Activated naive CD4-positive, alpha-beta T cell treated with anti-CD3 and anti-CD28 coated beads, Interleukin-2, amount 10 ng/mL, durations not matched to agents 7 days and 5 days (primary cell): Measurements from ENCODE around the gene PTPRR.
"Not testable (repeated sequence)": the region's sequence is repeated elsewhere in the genome, so short reads cannot be mapped to it uniquely, and the experiment has no call there.

Experiments
- CTCF ChIA-PET: fragments of 350-600 bp; sonication (Branson Sonifier 250); formaldehyde crosslinking; loops from one replicate; lab custom pipeline; 2021; ENCODE audit warnings: antibody characterized with exemption; lab: Charles Lee
- DNase-seq: peaks from one replicate; pipeline ENCODE4 v3.0.0-alpha.2; 2020
- H3K27ac Mint-ChIP-seq: one replicate; pipeline ENCODE4 v1.8.0; 2021; ENCODE audit warnings: mild to moderate bottlenecking, moderate library complexity, mixed read lengths
- H3K27me3 Mint-ChIP-seq: one replicate; pipeline ENCODE4 v1.8.0; 2021; ENCODE audit warnings: mild to moderate bottlenecking, mixed read lengths
- H3K36me3 Mint-ChIP-seq: one replicate; pipeline ENCODE4 v1.8.0; 2021; ENCODE audit warnings: mixed read lengths
- H3K4me1 Mint-ChIP-seq: one replicate; pipeline ENCODE4 v1.8.0; 2021; ENCODE audit warnings: mixed read lengths
- H3K4me3 Mint-ChIP-seq: one replicate; pipeline ENCODE4 v1.8.0; 2021; ENCODE audit warnings: mild to moderate bottlenecking, moderate library complexity, mixed read lengths
- H3K9me3 Mint-ChIP-seq: one replicate; pipeline ENCODE4 v1.8.0; 2021; ENCODE audit warnings: mixed read lengths

PTPRR gene

GRCh38 chr12:70815056-70815455 is 105.5 kb downstream of the PTPRR start:
- CTCF ChIA-PET, result no interaction called here
- H3K4me3 Mint-ChIP-seq, result no peak overlapping the region
- H3K9me3 Mint-ChIP-seq, result no peaks in the 10 kb centered on the region
- H3K36me3 Mint-ChIP-seq, result no peaks in the 10 kb centered on the region
- no peaks in the 10 kb centered on the region for H3K4me1 Mint-ChIP-seq
- H3K27me3 Mint-ChIP-seq, result no peaks in the 10 kb centered on the region
- DNase-seq, result no peak
- H3K27ac Mint-ChIP-seq, result no peak overlapping the region

- Mint-ChIP-seq H3K4me3 (no peak overlapping the region), H3K4me1 (no peaks in the 10 kb centered on the region), H3K27ac (no peak overlapping the region), H3K36me3 (no peaks in the 10 kb centered on the region), H3K27me3 (no peaks in the 10 kb centered on the region), H3K9me3 (no peaks in the 10 kb centered on the region)
- DNase-seq, result no peak
- CTCF ChIA-PET, result no interaction called here
Observed at GRCh38 chr12:70813559-70813958, 107.0 kb downstream of the PTPRR start.

GRCh38 chr12:70812136-70812535 is 108.4 kb downstream of the PTPRR start:
- no peaks in the 10 kb centered on the region for H3K27me3 Mint-ChIP-seq
- H3K4me1 Mint-ChIP-seq, result no peaks in the 10 kb centered on the region
- H3K36me3 Mint-ChIP-seq, result no peaks in the 10 kb centered on the region
- CTCF ChIA-PET, result no interaction called here
- no peak overlapping the region for H3K27ac Mint-ChIP-seq
- no peak for DNase-seq
- no peaks in the 10 kb centered on the region for H3K9me3 Mint-ChIP-seq
- H3K4me3 Mint-ChIP-seq, result no peak overlapping the region

GRCh38 chr12:70809887-70810286 is 110.7 kb downstream of the PTPRR start:
- H3K4me1 Mint-ChIP-seq, result no peaks in the 10 kb centered on the region
- no peak for DNase-seq
- no peak overlapping the region for H3K4me3 Mint-ChIP-seq
- no peaks in the 10 kb centered on the region for H3K27me3 Mint-ChIP-seq
- no peaks in the 10 kb centered on the region for H3K9me3 Mint-ChIP-seq
- no peaks in the 10 kb centered on the region for H3K36me3 Mint-ChIP-seq
- no peak overlapping the region for H3K27ac Mint-ChIP-seq
- CTCF ChIA-PET, result no interaction called here

- H3K27me3 Mint-ChIP-seq, DNase-seq, H3K36me3 Mint-ChIP-seq, H3K4me1 Mint-ChIP-seq, H3K27ac Mint-ChIP-seq, H3K4me3 Mint-ChIP-seq, CTCF ChIA-PET, H3K9me3 Mint-ChIP-seq: not testable (repeated sequence)
Observed at GRCh38 chr12:70807993-70808392, 112.5 kb downstream of the PTPRR start.

GRCh38 chr12:70806827-70807226 is 113.7 kb downstream of the PTPRR start:
- CTCF ChIA-PET, result no interaction called here
- H3K4me3 Mint-ChIP-seq, result no peak overlapping the region
- H3K9me3 Mint-ChIP-seq, result no peaks in the 10 kb centered on the region
- H3K36me3 Mint-ChIP-seq, result no peaks in the 10 kb centered on the region
- H3K4me1 Mint-ChIP-seq, result no peaks in the 10 kb centered on the region
- H3K27ac Mint-ChIP-seq, result no peak overlapping the region
- no peaks in the 10 kb centered on the region for H3K27me3 Mint-ChIP-seq
- DNase-seq, result no peak

GRCh38 chr12:70806043-70806442 is 114.5 kb downstream of the PTPRR start:
- no peaks in the 10 kb centered on the region for H3K4me1 Mint-ChIP-seq
- CTCF ChIA-PET, result no interaction called here
- H3K36me3 Mint-ChIP-seq, result no peaks in the 10 kb centered on the region
- no peak overlapping the region for H3K27ac Mint-ChIP-seq
- no peaks in the 10 kb centered on the region for H3K9me3 Mint-ChIP-seq
- no peak overlapping the region for H3K4me3 Mint-ChIP-seq
- H3K27me3 Mint-ChIP-seq, result no peaks in the 10 kb centered on the region
- DNase-seq, result no peak

- H3K4me3 Mint-ChIP-seq, result no peak overlapping the region
- H3K27me3 Mint-ChIP-seq, result no peaks in the 10 kb centered on the region
- H3K9me3 Mint-ChIP-seq, result no peaks in the 10 kb centered on the region
- CTCF ChIA-PET, result no interaction called here
- no peak overlapping the region for H3K27ac Mint-ChIP-seq
- DNase-seq, result no peak
- no peaks in the 10 kb centered on the region for H3K4me1 Mint-ChIP-seq
- H3K36me3 Mint-ChIP-seq, result no peaks in the 10 kb centered on the region
Observed at GRCh38 chr12:70798016-70798783, 122.3 kb downstream of the PTPRR start.

- Mint-ChIP-seq H3K27me3 (no peaks in the 10 kb centered on the region), H3K9me3 (no peaks in the 10 kb centered on the region), H3K36me3 (no peaks in the 10 kb centered on the region), H3K4me3 (no peak overlapping the region), H3K27ac (no peak overlapping the region), H3K4me1 (no peaks in the 10 kb centered on the region)
- CTCF ChIA-PET, result no interaction called here
- DNase-seq, result no peak
Observed at GRCh38 chr12:70796989-70797388, 123.5 kb downstream of the PTPRR start.

GRCh38 chr12:70795608-70796007 is 124.9 kb downstream of the PTPRR start:
- H3K27ac Mint-ChIP-seq, result no peak overlapping the region
- CTCF ChIA-PET, result no interaction called here
- no peak overlapping the region for H3K4me3 Mint-ChIP-seq
- no peak for DNase-seq
- H3K36me3 Mint-ChIP-seq, result no peaks in the 10 kb centered on the region
- H3K4me1 Mint-ChIP-seq, result no peaks in the 10 kb centered on the region
- H3K27me3 Mint-ChIP-seq, result no peaks in the 10 kb centered on the region
- H3K9me3 Mint-ChIP-seq, result no peaks in the 10 kb centered on the region

GRCh38 chr12:70794131-70794530 is 126.4 kb downstream of the PTPRR start:
- no peaks in the 10 kb centered on the region for H3K36me3 Mint-ChIP-seq
- H3K27me3 Mint-ChIP-seq, result no peaks in the 10 kb centered on the region
- CTCF ChIA-PET, result no interaction called here
- H3K4me3 Mint-ChIP-seq, result no peak overlapping the region
- H3K9me3 Mint-ChIP-seq, result no peaks in the 10 kb centered on the region
- DNase-seq, result no peak
- no peak overlapping the region for H3K27ac Mint-ChIP-seq
- H3K4me1 Mint-ChIP-seq, result no peaks in the 10 kb centered on the region

- Mint-ChIP-seq H3K9me3 (no peaks in the 10 kb centered on the region), H3K4me3 (no peak overlapping the region), H3K27me3 (no peaks in the 10 kb centered on the region), H3K27ac (no peak overlapping the region), H3K4me1 (no peaks in the 10 kb centered on the region), H3K36me3 (no peaks in the 10 kb centered on the region)
- DNase-seq, result no peak
- CTCF ChIA-PET, result no interaction called here
Observed at GRCh38 chr12:70788774-70789173, 131.8 kb downstream of the PTPRR start.

GRCh38 chr12:70787612-70788011 is 132.9 kb downstream of the PTPRR start:
- H3K27ac Mint-ChIP-seq, result no peak overlapping the region
- no peak for DNase-seq
- no peaks in the 10 kb centered on the region for H3K9me3 Mint-ChIP-seq
- H3K4me1 Mint-ChIP-seq, result no peaks in the 10 kb centered on the region
- H3K36me3 Mint-ChIP-seq, result no peaks in the 10 kb centered on the region
- H3K27me3 Mint-ChIP-seq, result no peaks in the 10 kb centered on the region
- no peak overlapping the region for H3K4me3 Mint-ChIP-seq
- CTCF ChIA-PET, result no interaction called here

GRCh38 chr12:70785896-70786295 is 134.6 kb downstream of the PTPRR start:
- DNase-seq, result no peak
- no peak overlapping the region for H3K27ac Mint-ChIP-seq
- no peaks in the 10 kb centered on the region for H3K27me3 Mint-ChIP-seq
- no peak overlapping the region for H3K4me3 Mint-ChIP-seq
- H3K36me3 Mint-ChIP-seq, result no peaks in the 10 kb centered on the region
- peaks cover 1% of the 10 kb centered on the region for H3K9me3 Mint-ChIP-seq
- CTCF ChIA-PET, result no interaction called here
- H3K4me1 Mint-ChIP-seq, result no peaks in the 10 kb centered on the region

GRCh38 chr12:70784042-70784668 is 136.4 kb downstream of the PTPRR start:
- CTCF ChIA-PET, result no interaction called here
- H3K27me3 Mint-ChIP-seq, result no peaks in the 10 kb centered on the region
- no peak overlapping the region for H3K4me3 Mint-ChIP-seq
- no peak for DNase-seq
- no peaks in the 10 kb centered on the region for H3K36me3 Mint-ChIP-seq
- H3K9me3 Mint-ChIP-seq, result peaks cover 1% of the 10 kb centered on the region
- H3K27ac Mint-ChIP-seq, result no peak overlapping the region
- no peaks in the 10 kb centered on the region for H3K4me1 Mint-ChIP-seq
